GM19239 (cell line): ENCODE data around the gene PTGER2.

Experiments used
- DNase-seq: peaks from one replicate; pipeline ENCODE4 v3.0.0; 2011; ENCODE audit warnings: low spot score; ENCODE audit not compliant: insufficient read length
- FAIRE-seq: peaks from 2 replicates; lab custom pipeline; 2011; peaks lifted over from hg19 to GRCh38; lab: Jason Lieb, UNC

PTGER2 gene

GRCh38 chr14:52333823-52334657, 19.9 kb downstream of the PTGER2 start:
- FAIRE-seq (peak; percentile 26), DNase-seq (no peak)

DNA sequence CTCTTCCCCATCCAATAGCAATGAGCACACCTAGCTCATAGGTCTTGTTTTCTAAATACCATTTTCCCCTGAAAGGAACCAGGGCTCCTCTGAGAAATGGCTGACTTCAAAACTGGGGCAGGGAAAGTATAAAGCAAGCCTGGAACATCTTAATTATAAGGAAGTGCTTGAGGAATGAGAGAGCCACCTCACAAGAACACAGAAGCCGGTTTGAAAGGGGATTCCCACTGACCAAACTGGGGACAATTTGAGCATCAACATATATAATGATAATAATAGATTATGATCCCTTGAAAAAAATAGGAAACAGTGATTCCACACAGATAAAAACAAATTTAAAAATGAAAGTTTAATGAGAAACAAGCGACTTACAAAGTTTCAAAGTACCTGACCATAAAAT, 22.1 kb downstream of the PTGER2 start:
- FAIRE-seq (no peak), DNase-seq (no peak)

DNA sequence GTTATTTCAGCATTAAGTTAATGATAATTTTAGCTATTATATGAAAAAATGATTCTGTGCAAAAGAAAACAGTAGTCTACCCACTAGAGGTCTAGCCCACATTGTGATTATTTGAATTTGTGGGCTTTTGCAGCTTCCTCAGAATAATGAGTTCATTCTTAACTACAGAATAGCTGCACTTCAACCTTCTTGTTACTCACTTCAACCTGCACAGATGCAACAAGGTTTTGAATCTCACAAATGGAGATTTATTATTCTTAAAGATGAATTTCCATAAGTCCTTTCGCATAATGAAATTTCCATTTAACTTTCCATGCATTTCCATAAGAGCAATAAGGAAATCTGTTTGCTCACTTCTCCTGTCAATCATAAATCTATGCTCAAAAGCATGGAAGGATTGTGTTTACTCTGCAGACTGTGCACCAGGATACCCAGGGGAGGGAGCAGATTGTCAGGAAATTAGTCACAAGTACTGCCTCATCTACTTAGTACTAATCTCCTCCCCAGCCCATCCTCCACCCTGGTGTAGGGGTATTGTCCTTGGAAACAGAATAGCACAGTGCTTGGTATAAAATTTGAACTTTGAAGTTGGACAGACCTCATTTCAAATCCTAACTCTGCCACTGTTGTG, 24.1 kb downstream of the PTGER2 start:
- no peak for FAIRE-seq
- DNase-seq, result no peak

GRCh38 chr14:52339262-52339661, 25.1 kb downstream of the PTGER2 start:
- FAIRE-seq (no peak), DNase-seq (no peak)

- FAIRE-seq, result no peak
- DNase-seq, result no peak
These were observed 28.9 kb downstream of the PTGER2 start for GRCh38 chr14:52342849-52343596.

- no peak for FAIRE-seq
- no peak for DNase-seq
These were observed 32.7 kb downstream of the PTGER2 start for GRCh38 chr14:52346778-52347177.

DNA sequence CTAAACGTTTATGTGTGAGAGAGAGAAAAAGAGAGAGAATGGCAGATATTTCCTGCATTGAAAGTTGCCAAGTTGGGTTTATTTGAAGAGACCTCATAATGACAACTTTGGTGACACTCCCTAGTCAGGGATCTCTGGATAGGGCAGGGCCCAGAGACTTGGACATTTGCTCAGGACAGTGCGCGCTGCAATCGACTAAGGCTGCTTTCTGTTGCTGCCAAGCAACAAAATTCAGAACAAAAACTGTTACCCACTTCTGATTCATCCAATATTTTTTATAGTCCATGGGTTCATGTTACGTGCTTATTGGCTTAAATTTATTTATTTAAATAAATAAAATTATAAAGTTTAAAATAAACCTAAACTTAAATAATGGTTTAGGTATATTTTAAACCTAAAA, 34.2 kb downstream of the PTGER2 start:
- DNase-seq (no peak), FAIRE-seq (no peak)

DNA sequence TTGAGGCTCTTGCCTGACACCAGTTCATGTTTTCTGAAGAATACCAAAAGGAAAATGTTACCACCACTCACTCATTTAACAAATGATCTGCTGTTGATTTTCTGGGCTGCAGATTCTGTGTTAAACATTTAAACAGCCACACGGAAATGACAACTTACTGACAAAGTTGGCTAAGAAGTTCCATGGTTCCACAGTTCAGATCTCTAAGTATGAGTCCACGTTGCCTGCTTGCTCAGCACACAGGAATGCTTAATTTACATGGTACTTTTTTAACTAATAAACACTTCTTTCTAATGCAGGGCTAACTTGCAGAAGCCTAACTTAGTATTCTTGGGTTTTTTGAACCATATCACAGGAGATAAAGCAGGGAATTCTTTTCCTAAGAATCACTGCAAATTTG, 34.7 kb downstream of the PTGER2 start:
- no peak for DNase-seq
- FAIRE-seq, result no peak

- no peak for FAIRE-seq
- no peak for DNase-seq
These were observed 35.6 kb downstream of the PTGER2 start for GRCh38 chr14:52349731-52350130.

DNA sequence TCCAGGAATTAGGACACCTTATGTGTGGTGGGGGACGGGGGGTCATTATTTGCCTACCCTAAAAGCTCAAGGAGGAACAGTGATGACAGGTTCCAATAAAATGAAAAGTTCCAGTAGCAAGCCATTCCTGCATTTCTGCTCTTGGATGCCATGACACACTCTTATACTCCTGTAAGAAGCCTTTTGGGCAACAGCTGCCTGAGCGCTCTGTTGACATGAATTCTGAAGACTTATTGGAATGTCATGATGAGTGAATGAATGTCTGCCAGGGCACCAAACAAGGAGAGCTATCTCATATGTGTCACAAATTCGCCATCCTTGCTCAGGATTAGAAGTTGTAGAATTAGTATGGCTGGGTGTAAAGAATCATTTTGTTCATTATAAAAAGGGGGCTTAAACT, 36.3 kb downstream of the PTGER2 start:
- DNase-seq (no peak), FAIRE-seq (no peak)

DNA sequence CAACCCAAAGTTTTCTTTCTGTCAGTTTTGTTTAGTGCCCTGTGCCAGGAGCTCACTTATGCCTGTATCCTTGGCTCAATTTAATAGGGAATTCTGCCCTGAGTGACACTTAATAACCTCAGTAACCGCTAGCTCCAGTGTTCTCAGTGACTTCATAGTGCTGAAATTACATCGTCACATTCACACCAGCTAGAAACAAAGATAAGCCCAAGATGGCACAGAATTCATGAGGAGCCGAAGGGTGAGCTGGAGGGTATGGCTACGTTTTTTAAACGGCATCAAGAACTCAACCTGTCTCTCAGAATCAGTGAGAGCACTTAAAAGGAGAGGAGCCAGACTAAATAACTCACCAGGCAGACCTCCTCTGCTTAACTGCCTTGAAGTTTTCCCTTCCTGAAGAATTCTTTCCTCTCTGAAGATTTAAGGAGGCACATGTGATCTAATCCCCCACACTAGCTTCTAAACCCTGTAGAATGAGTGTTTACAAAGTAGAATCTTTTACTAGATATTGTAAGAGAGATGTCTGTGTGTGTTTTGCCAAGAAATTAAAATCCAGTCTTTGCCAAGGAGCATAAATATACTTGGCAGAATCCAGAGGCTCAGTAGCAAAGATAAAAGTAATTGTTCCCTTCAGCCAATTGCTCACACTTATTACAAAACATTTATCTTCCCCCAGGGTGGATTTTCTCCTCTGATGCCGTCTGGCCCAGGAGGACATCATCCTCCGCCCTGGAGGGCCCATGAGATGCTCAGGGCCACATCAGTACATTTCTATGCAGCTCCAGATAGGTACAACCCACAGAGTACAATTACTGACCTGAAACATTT, 37.3 kb downstream of the PTGER2 start:
- FAIRE-seq, result no peak

GRCh38 chr14:52352061-52352491, 38.0 kb downstream of the PTGER2 start:
- DNase-seq (peak; percentile 23), FAIRE-seq (peak; percentile 80)

More for the DNA sequence above, 37.3 kb downstream of the PTGER2 start:
- DNase-seq, result no peak

DNA sequence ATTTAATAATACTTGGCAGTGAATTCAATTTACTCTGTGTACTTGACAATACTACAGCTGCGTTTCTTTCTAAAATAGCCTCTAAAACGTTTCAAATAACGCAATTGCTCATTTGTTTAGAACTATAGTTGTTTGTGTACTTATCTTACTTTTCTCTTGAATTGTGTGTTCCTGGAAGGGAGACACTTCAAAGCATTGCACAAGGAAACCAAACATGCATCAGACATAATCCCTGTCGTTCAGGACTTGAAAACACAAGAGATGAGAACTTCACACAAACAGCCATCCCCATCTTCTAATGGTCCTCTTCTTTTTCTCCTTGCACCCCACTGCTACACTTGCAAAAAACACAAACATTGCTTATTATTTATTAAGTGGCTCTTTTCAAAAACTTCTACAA, 38.5 kb downstream of the PTGER2 start:
- FAIRE-seq (peak; percentile 48), DNase-seq (no peak)

- DNase-seq (no peak), FAIRE-seq (no peak)
These were observed 40.1 kb downstream of the PTGER2 start for GRCh38 chr14:52354242-52354641.

- FAIRE-seq (peak; percentile 88), DNase-seq (no peak)
These were observed 40.9 kb downstream of the PTGER2 start for GRCh38 chr14:52355016-52355431.

GRCh38 chr14:52355526-52355925, 41.4 kb downstream of the PTGER2 start:
- no peak for DNase-seq
- FAIRE-seq, result no peak

- DNase-seq, result no peak
- no peak for FAIRE-seq
These were observed 41.9 kb downstream of the PTGER2 start for GRCh38 chr14:52356025-52356424.

- FAIRE-seq, result no peak
- no peak for DNase-seq
These were observed 46.7 kb downstream of the PTGER2 start for GRCh38 chr14:52360831-52361230.

- FAIRE-seq (no peak), DNase-seq (no peak)
These were observed 49.1 kb downstream of the PTGER2 start for GRCh38 chr14:52363041-52363704.

DNA sequence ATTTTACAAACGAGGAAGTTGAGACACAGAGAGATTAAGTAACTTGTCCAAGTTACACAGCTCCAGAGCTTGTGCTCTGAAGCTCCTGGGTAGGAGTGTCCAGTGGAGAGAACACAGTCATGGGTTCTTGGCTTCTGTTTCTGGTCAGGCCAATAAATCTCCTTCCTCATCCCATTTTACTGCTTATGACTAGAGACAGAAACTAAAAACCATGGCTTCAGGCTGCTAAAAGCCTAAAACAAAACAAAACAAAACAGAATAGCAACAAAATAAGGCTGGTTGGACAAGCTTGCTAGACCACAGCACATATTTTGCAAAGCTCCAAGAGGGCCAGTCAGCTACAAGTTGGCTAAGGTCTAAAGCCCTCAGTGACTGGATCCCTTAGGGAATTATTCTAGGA, 49.8 kb downstream of the PTGER2 start:
- no peak for DNase-seq
- no peak for FAIRE-seq
